Activated naive CD4-positive, alpha-beta T cell treated with anti-CD3 and anti-CD28 coated beads, Interleukin-2, amount 10 ng/mL, durations not matched to agents 7 days and 5 days (primary cell): ENCODE data around the gene TBC1D9B.

ENCODE experiments used
- CTCF ChIA-PET: fragments of 350-600 bp; sonication (Branson Sonifier 250); formaldehyde crosslinking; loops from one replicate; lab custom pipeline; 2021; ENCODE audit warnings: antibody characterized with exemption; lab: Charles Lee
- DNase-seq: peaks from one replicate; pipeline ENCODE4 v3.0.0-alpha.2; 2020
- H3K27ac Mint-ChIP-seq: one replicate; pipeline ENCODE4 v1.8.0; 2021; ENCODE audit warnings: mild to moderate bottlenecking, moderate library complexity, mixed read lengths
- H3K27me3 Mint-ChIP-seq: one replicate; pipeline ENCODE4 v1.8.0; 2021; ENCODE audit warnings: mild to moderate bottlenecking, mixed read lengths
- H3K36me3 Mint-ChIP-seq: one replicate; pipeline ENCODE4 v1.8.0; 2021; ENCODE audit warnings: mixed read lengths
- H3K4me1 Mint-ChIP-seq: one replicate; pipeline ENCODE4 v1.8.0; 2021; ENCODE audit warnings: mixed read lengths
- H3K4me3 Mint-ChIP-seq: one replicate; pipeline ENCODE4 v1.8.0; 2021; ENCODE audit warnings: mild to moderate bottlenecking, moderate library complexity, mixed read lengths
- H3K9me3 Mint-ChIP-seq: one replicate; pipeline ENCODE4 v1.8.0; 2021; ENCODE audit warnings: mixed read lengths

The TBC1D9B gene

GRCh38 chr5:179901915-179902762 lies 5.6 kb downstream of the TBC1D9B start:
- no peak for DNase-seq
- Mint-ChIP-seq H3K4me3 (no peak overlapping the region), H3K4me1 (peaks cover 15% of the 10 kb centered on the region), H3K27ac (no peak overlapping the region), H3K36me3 (peaks cover 23% of the 10 kb centered on the region), H3K9me3 (no peaks in the 10 kb centered on the region), H3K27me3 (peaks cover 3% of the 10 kb centered on the region)
- CTCF ChIA-PET: no interaction called here

DNA sequence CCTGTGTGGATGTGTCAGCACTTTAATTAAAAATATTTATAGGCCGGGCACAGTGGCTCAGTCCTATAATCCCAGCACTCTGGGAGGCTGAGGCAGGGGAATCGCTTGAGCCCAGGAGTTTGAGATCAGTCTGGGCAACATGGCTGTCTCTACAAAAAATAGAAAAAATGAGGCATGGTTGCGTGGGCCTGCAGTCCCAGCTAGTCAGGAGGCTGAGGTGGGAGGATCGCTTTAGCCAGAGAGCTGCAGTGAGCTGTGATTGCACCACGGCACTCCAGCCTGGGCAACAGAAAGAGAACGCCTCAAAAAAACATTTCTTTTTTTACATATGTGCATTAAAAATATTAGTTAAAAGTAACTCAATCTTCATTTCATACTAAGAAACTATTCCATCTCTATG lies 6.2 kb downstream of the TBC1D9B start:
- peaks cover 23% of the 10 kb centered on the region for H3K36me3 Mint-ChIP-seq
- no peak overlapping the region for H3K4me3 Mint-ChIP-seq
- no peak for DNase-seq
- CTCF ChIA-PET: no interaction called here
- no peaks in the 10 kb centered on the region for H3K9me3 Mint-ChIP-seq
- H3K27ac Mint-ChIP-seq: no peak overlapping the region
- H3K4me1 Mint-ChIP-seq: peaks cover 12% of the 10 kb centered on the region
- no peaks in the 10 kb centered on the region for H3K27me3 Mint-ChIP-seq

DNA sequence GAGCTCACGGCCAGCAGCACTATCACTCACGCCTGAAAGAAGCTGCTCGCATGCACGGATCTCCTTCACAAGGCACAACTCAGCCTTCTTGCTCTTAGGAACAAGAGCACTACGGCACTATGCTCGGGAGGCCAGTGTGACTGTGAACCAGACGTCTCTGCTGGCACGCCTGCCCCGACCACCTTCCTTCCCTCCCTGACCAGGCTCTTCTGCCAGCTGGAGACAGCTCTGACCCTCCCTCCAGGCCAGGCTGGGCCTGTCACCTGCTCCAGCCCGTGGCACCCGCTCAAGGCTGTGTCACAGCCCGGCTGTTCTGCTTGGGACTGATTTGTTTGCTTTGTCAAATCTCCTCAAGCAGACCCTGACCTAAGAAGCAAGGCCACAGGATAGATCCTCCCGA lies 7.0 kb downstream of the TBC1D9B start:
- Mint-ChIP-seq H3K36me3 (peaks cover 27% of the 10 kb centered on the region), H3K27me3 (no peaks in the 10 kb centered on the region), H3K4me1 (peaks cover 9% of the 10 kb centered on the region), H3K27ac (no peak overlapping the region), H3K4me3 (no peak overlapping the region), H3K9me3 (no peaks in the 10 kb centered on the region)
- CTCF ChIA-PET: no interaction called here
- no peak for DNase-seq

DNA sequence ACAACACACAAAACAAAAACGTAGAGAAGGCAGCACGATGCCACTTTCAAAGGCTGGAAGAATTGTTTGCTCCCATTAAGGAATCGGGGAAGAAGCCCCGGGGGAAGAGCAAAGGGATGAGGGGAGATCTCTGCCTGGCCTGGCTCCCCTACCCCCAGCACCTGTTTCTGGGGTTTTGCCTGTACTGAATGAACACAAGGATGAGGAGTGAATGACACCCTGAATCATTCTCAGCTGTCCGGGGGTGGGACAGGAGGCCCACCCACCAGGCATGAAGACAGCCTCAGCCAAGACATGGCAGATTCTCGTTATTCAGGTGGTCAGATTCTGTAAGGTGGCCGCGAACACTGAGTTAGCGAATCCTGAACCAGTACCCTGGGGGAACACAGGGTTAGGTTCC lies 7.5 kb downstream of the TBC1D9B start:
- peaks cover 8% of the 10 kb centered on the region for H3K4me1 Mint-ChIP-seq
- no peak for DNase-seq
- H3K36me3 Mint-ChIP-seq: peaks cover 27% of the 10 kb centered on the region
- H3K27me3 Mint-ChIP-seq: no peaks in the 10 kb centered on the region
- H3K9me3 Mint-ChIP-seq: no peaks in the 10 kb centered on the region
- no peak overlapping the region for H3K4me3 Mint-ChIP-seq
- no peak overlapping the region for H3K27ac Mint-ChIP-seq
- CTCF ChIA-PET: no interaction called here

DNA sequence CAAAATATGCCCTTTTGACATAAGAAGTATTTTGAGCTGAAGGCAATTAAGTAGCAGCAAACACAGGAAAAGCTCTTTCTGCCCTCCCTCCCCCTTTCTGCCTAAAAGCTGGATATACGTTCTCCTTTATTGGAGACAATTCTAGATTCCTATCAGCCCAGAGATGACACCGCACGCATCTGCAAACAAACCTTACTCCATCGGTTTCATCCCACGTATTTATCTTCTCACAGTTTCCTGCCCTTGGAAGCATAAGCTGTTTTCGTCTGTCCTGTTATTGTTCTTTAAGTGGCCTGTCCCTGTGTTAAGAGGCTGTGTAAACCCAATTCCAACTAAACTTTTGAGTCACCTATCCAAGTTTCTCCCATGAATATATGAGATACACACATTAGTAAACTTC lies 11.8 kb downstream of the TBC1D9B start:
- no peak overlapping the region for H3K4me3 Mint-ChIP-seq
- CTCF ChIA-PET: no interaction called here
- H3K27me3 Mint-ChIP-seq: no peaks in the 10 kb centered on the region

DNA sequence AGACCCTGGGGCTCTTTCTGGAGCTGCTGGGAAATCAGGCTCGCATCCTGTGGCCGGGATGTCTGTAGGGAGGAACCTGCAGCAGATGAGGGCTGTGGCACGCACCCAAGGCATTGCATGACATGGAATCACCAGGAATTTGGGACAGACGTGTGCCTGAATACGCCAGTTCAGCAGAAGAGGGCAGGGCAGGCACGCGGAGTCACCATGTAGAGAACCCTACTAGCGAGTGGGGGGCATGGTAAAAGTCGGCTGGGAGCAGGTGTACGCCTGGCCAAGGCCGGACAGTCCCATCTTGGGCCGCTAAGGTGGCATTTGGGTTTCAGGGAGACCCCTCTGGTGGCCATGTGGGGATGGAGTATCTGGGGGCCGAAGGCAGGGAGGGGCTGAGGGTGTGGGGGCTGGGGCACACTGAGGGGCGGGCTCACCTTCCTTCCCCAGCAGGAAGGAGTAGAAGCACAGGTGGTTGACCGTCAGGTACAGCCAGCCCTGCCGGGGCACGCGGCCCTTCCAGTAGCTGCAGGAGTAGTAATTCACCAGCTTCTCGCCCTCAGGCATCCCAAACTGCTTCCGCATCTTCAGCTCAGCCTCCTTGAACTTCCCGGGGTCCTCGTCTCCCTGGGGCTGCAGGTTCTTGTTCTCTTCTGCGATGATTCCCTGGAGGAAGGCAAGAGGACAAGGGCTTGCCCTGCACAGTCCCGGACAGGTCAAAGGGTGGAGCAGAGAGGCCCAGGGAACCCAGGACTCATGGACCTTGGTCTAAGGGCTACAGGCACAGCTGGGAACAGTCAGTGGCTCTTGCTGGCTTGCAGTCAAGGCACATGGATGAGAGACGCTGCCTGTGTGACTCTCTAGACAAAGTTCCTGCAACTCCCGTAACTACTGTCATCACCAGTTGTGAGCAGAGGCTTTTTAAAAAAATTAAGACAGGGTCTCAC lies 13.5 kb downstream of the TBC1D9B start:
- H3K27me3 Mint-ChIP-seq: no peaks in the 10 kb centered on the region
- H3K27ac Mint-ChIP-seq: no peak overlapping the region
- no peak for DNase-seq
- no peaks in the 10 kb centered on the region for H3K4me1 Mint-ChIP-seq
- H3K4me3 Mint-ChIP-seq: no peak overlapping the region
- CTCF ChIA-PET: no interaction called here
- no peaks in the 10 kb centered on the region for H3K9me3 Mint-ChIP-seq
- peaks cover 32% of the 10 kb centered on the region for H3K36me3 Mint-ChIP-seq

More for the DNA sequence above, 11.8 kb downstream of the TBC1D9B start:
- no peak overlapping the region for H3K27ac Mint-ChIP-seq
- H3K4me1 Mint-ChIP-seq: no peaks in the 10 kb centered on the region
- no peak for DNase-seq
- no peaks in the 10 kb centered on the region for H3K9me3 Mint-ChIP-seq
- peaks cover 28% of the 10 kb centered on the region for H3K36me3 Mint-ChIP-seq

- no peak overlapping the region for H3K27ac Mint-ChIP-seq
- H3K27me3 Mint-ChIP-seq: no peaks in the 10 kb centered on the region
- no peak overlapping the region for H3K4me3 Mint-ChIP-seq
- no peak for DNase-seq
- CTCF ChIA-PET: no interaction called here
- peaks cover 32% of the 10 kb centered on the region for H3K36me3 Mint-ChIP-seq
- H3K9me3 Mint-ChIP-seq: no peaks in the 10 kb centered on the region
- no peaks in the 10 kb centered on the region for H3K4me1 Mint-ChIP-seq
These were observed 14.4 kb downstream of the TBC1D9B start for GRCh38 chr5:179893076-179893957.

GRCh38 chr5:179892255-179892654 lies 15.4 kb downstream of the TBC1D9B start:
- Mint-ChIP-seq H3K36me3 (peaks cover 31% of the 10 kb centered on the region), H3K9me3 (no peaks in the 10 kb centered on the region), H3K4me1 (no peaks in the 10 kb centered on the region), H3K27ac (no peak overlapping the region), H3K4me3 (no peak overlapping the region), H3K27me3 (no peaks in the 10 kb centered on the region)
- CTCF ChIA-PET: no interaction called here
- DNase-seq: no peak

- Mint-ChIP-seq H3K4me3 (no peak overlapping the region), H3K27me3 (no peaks in the 10 kb centered on the region), H3K4me1 (no peaks in the 10 kb centered on the region), H3K27ac (peak overlapping the region; percentile 49), H3K36me3 (peaks cover 41% of the 10 kb centered on the region), H3K9me3 (peaks cover under 1% of the 10 kb centered on the region)
- CTCF ChIA-PET: no interaction called here
- DNase-seq: no peak
These were observed 16.7 kb downstream of the TBC1D9B start for GRCh38 chr5:179890751-179891682.

DNA sequence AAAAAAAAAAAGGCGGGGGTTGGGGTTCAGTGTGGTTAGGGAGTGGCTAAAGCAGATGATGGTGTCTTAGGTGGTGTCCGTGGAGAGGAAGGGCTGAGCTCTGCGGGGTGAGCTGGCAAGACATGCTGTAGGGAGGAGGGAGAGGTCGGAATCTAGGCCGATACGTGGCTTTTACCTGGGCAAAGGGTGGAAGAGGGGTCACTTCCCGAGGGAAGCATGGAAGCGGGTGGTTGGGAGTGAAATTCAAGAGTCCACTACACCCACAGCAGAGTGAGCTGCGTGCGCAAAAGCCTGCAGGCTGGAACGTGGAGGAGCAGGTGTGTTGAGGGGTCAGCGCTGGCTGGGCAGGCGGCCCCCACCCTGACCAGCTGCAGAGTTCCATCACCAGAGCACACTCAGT lies 17.8 kb downstream of the TBC1D9B start:
- H3K4me3 Mint-ChIP-seq: no peak overlapping the region
- no peaks in the 10 kb centered on the region for H3K4me1 Mint-ChIP-seq
- H3K36me3 Mint-ChIP-seq: peaks cover 46% of the 10 kb centered on the region
- H3K9me3 Mint-ChIP-seq: peaks cover 5% of the 10 kb centered on the region
- no peaks in the 10 kb centered on the region for H3K27me3 Mint-ChIP-seq
- CTCF ChIA-PET: no interaction called here
- DNase-seq: no peak
- no peak overlapping the region for H3K27ac Mint-ChIP-seq

DNA sequence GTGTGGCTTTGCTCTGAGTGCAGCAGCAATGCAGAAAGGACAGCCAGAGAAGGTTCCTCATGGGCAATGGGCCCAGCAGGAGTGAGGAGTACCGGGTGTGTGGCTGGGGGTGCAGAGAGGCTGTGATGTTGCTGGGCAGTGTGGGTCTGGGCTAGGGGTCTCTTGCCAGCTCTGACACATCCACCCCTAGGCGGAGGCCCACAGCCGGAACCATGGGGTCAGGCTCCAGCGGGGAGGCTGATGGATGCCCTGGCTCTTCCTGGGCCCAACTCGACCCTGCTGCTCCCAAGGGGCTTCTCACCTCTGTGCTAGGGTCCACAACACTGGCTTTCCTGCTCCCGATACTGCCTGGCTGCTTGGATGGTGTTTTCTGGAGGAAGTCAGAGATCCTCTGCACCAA lies 19.9 kb downstream of the TBC1D9B start:
- no peaks in the 10 kb centered on the region for H3K27me3 Mint-ChIP-seq
- peaks cover 61% of the 10 kb centered on the region for H3K36me3 Mint-ChIP-seq
- CTCF ChIA-PET: no interaction called here
- DNase-seq: no peak
- no peak overlapping the region for H3K4me3 Mint-ChIP-seq
- no peak overlapping the region for H3K27ac Mint-ChIP-seq
- H3K4me1 Mint-ChIP-seq: no peaks in the 10 kb centered on the region
- H3K9me3 Mint-ChIP-seq: peaks cover 22% of the 10 kb centered on the region

DNA sequence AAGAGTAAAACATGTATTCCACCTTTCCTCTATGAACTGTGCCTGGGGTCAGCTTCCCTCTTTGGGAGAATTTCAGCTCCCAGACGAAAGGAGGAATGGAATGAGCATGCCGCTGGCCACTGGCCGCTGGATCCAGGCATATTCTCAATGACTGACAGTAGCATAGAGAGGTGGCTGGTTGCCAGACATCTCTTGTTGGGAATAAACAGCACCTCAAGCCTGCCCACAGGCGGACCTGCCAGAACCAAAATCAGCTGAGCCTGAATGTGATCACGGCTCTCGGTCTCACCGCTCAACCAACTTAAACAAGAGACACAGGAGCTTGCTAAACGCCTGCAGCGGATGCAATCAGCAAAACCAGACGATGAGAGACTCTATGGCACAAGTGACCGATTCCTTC lies 20.6 kb downstream of the TBC1D9B start:
- no peaks in the 10 kb centered on the region for H3K27me3 Mint-ChIP-seq
- H3K27ac Mint-ChIP-seq: no peak overlapping the region
- CTCF ChIA-PET: no interaction called here
- peaks cover 26% of the 10 kb centered on the region for H3K9me3 Mint-ChIP-seq
- peaks cover 64% of the 10 kb centered on the region for H3K36me3 Mint-ChIP-seq
- no peak for DNase-seq
- no peaks in the 10 kb centered on the region for H3K4me1 Mint-ChIP-seq
- no peak overlapping the region for H3K4me3 Mint-ChIP-seq

DNA sequence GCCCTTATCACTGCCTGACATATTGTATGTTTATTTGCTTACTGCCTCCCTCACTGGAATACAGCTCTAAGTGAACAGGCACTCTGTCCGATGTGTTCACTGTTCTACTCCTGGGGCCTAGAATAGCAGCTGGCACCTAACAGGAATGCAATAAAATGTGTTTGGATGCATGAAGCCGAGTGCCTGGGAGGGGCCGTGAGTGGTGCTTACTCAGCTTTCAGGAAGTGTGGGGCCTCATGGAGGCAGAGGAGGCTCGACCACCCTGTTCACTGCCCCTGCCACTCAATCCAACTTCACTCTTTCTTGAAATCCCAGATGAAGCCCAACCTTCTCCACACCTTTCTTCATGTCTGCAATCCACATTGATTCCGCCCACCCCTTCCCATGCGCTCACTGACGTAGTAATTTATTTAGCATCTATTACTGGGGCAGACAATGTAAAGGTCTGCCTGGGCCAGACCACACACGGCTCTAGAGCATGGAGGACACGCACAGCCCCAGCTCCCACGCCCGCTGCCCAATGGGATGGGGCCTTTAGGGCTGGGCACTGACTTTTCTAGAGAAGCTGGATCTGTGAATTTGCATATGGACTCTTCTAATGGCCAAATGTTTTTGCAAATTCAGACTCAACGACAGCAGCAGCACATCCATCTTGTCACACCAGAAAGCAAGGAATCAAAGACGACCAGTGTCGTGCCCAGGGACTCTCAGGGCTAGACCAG lies 21.3 kb downstream of the TBC1D9B start:
- CTCF ChIA-PET: no interaction called here
- H3K27me3 Mint-ChIP-seq: no peaks in the 10 kb centered on the region
- peaks cover 26% of the 10 kb centered on the region for H3K9me3 Mint-ChIP-seq
- H3K4me1 Mint-ChIP-seq: no peaks in the 10 kb centered on the region
- peaks cover 62% of the 10 kb centered on the region for H3K36me3 Mint-ChIP-seq
- H3K27ac Mint-ChIP-seq: no peak overlapping the region
- no peak overlapping the region for H3K4me3 Mint-ChIP-seq
- DNase-seq: no peak
